GM18909 (cell line): ENCODE results near the gene DLL1.

Experiments used
- ATAC-seq: cut with Tn5 transposase; IDR thresholded peaks from one replicate; pipeline ENCODE4 v1.9.1; 2021; ENCODE audit warnings: mild to moderate bottlenecking; ENCODE audit not compliant: unreplicated experiment, poor library complexity

DLL1 gene

GRCh38 chr6:170253226-170253909 is 37.5 kb downstream of the DLL1 start:
- no peak for ATAC-seq

- ATAC-seq: no peak
Observed at GRCh38 chr6:170251776-170252571, 38.9 kb downstream of the DLL1 start.

GRCh38 chr6:170250981-170251775 is 39.7 kb downstream of the DLL1 start:
- no peak for ATAC-seq

GRCh38 chr6:170250455-170250854 is 40.4 kb downstream of the DLL1 start:
- ATAC-seq: no peak

GRCh38 chr6:170249817-170250216 is 41.1 kb downstream of the DLL1 start:
- no peak for ATAC-seq

GRCh38 chr6:170248861-170249600 is 41.8 kb downstream of the DLL1 start:
- no peak for ATAC-seq

- ATAC-seq: no peak
Observed at GRCh38 chr6:170248111-170248805, 42.6 kb downstream of the DLL1 start.

GRCh38 chr6:170247178-170247701 is 43.6 kb downstream of the DLL1 start:
- ATAC-seq: no peak

- no peak for ATAC-seq
Observed at GRCh38 chr6:170245475-170245992, 45.3 kb downstream of the DLL1 start.

GRCh38 chr6:170244721-170245474 is 46.0 kb downstream of the DLL1 start:
- ATAC-seq: no peak

GRCh38 chr6:170243791-170244291 is 47.0 kb downstream of the DLL1 start:
- ATAC-seq: no peak

GRCh38 chr6:170243386-170243785 is 47.5 kb downstream of the DLL1 start:
- ATAC-seq: no peak

- ATAC-seq: no peak
Observed at GRCh38 chr6:170238741-170239565, 51.9 kb downstream of the DLL1 start.

GRCh38 chr6:170237999-170238740 is 52.7 kb downstream of the DLL1 start:
- no peak for ATAC-seq

- ATAC-seq: no peak
Observed at GRCh38 chr6:170236131-170236836, 54.6 kb downstream of the DLL1 start.

- no peak for ATAC-seq
Observed at GRCh38 chr6:170235391-170236125, 55.3 kb downstream of the DLL1 start.
